Right lobe of liver (tissue), 6 donors: ENCODE results near the gene SLC25A3. TPM values are rescaled to one million over a fixed set of nuclear protein-coding genes. Genes with fewer than 3 reads are reported as not detected.
"Not testable (repeated sequence)": the region's sequence is repeated elsewhere in the genome, so short reads cannot be mapped to it uniquely, and the experiment has no call there.

Experiments used
- ATAC-seq, 4 donors: fragments of 200-7000 bp; cut with Tn5 transposase; one replicate each; pipeline ENCODE4 v1.9.1; 2020; ENCODE audit warnings: mild to moderate bottlenecking in 4 of 4, moderate library complexity in 4 of 4
- DNase-seq, 3 donors: peaks; one replicate each; pipeline ENCODE4 v3.0.0-alpha.2; 2020
- H3K27ac ChIP-seq, 3 donors: fragments of 200-600 bp; one replicate each; pipeline ENCODE4 v1.8.0; 2022
- H3K27me3 ChIP-seq, 2 donors: fragments of 200-600 bp; one replicate each; pipeline ENCODE4 v1.8.0; 2022
- H3K36me3 ChIP-seq, 4 donors: fragments of 200-600 bp; sonication (generic) in 1 of 4; one replicate each; pipeline versions ENCODE4 v1.5.1 to v1.8.0; 2017 to 2022; ENCODE audit warnings: control low read depth in 1 of 4
- H3K4me1 ChIP-seq, 4 donors: fragments of 200-600 bp; sonication (generic) in 1 of 4; one replicate each; pipeline versions ENCODE4 v1.5.1 to v1.8.0; 2017 to 2022; ENCODE audit warnings: control low read depth in 1 of 4
- H3K4me3 ChIP-seq, 3 donors: fragments of 200-600 bp; one replicate each; pipeline ENCODE4 v1.8.0; 2022
- H3K9me3 ChIP-seq, 4 donors: fragments of 200-600 bp; sonication (generic) in 1 of 4; one replicate each; pipeline versions ENCODE4 v1.5.1 to v1.8.0; 2017 to 2022; ENCODE audit warnings: control low read depth in 1 of 4
- POLR2A ChIP-seq: fragments of 450-650 bp; IDR thresholded peaks from one replicate; pipeline ENCODE4 v1.6.1; 2017; ENCODE audit warnings: antibody characterized with exemption, mild to moderate bottlenecking
- WGBS: methylation state at CpG from one replicate; pipeline ENCODE4 v1.1.6; 2018; ENCODE audit warnings: low coverage, low lambda C conversion rate; ENCODE audit not compliant: insufficient coverage; ENCODE audit errors: missing lambda C conversion rate; 5-methylcytosine and 5-hydroxymethylcytosine counted together
- intact Hi-C, 2 donors: fragments of 100-400 bp; cut with DNase I; formaldehyde crosslinking; loops; one replicate each; pipeline versions ENCODE4 v1.11.2 to v1.14.1; 2022
- total RNA-seq, 6 experiments: library from RNA; depleted of rRNA in 2 of 6; stranded (reverse); fragments of >200 nt in 2 of 6; fragmentation: NEBNext Ultra II Directional in 3 of 6; extraction: Animal tissue kit (Norgen Biotek cat#: 25700) in 3 of 6; gene quantifications; one replicate each; pipeline versions ENCODE4 v1.1.0 to v1.2.4, GENCODE V29; 2016 to 2023
- TF ChIP-seq, protein P1 (sequence below), 4 donors: fragments of 200-600 bp in 3 of 4; fragments of 450-650 bp in 1 of 4; IDR thresholded peaks; one replicate each; pipeline versions ENCODE4 v1.5.1 to v1.8.0; 2016 to 2022; ENCODE audit warnings: antibody characterized with exemption in 4 of 4, mild to moderate bottlenecking in 2 of 4
- donor health status: DM: no; HTN: yes; CAD: no.
- donor health status: DM: no; HTN: no; CAD: no.
- donor health status: DM: no; HTN: no; CAD: no.
- donor health status: DM: no; HTN: yes; CAD: no.
- donor health status: DM: no; HTN: yes; CAD: no.

The SLC25A3 gene
- total RNA-seq, 6 experiments from 2014 or later, result 257 to 421 (median 267) TPM

GRCh38 chr12:98574110-98574509 is 19.4 kb upstream of the SLC25A3 start:
- Histone ChIP-seq H3K4me1 (peaks cover 0 to 31% (median 7%) of the 10 kb centered on the region in 4 donors), H3K9me3 (no peaks in the 10 kb centered on the region), H3K36me3 (no peaks in the 10 kb centered on the region), H3K4me3 (no peak overlapping the region), H3K27me3 (no peaks in the 10 kb centered on the region), H3K27ac (peak overlapping the region; percentile 70 to 96 (median 93))
- WGBS, result 28% methylated on average over 1 of the region's 1 CpG
- no peak for TF ChIP-seq POLR2A
- TF ChIP-seq, protein P1, sequence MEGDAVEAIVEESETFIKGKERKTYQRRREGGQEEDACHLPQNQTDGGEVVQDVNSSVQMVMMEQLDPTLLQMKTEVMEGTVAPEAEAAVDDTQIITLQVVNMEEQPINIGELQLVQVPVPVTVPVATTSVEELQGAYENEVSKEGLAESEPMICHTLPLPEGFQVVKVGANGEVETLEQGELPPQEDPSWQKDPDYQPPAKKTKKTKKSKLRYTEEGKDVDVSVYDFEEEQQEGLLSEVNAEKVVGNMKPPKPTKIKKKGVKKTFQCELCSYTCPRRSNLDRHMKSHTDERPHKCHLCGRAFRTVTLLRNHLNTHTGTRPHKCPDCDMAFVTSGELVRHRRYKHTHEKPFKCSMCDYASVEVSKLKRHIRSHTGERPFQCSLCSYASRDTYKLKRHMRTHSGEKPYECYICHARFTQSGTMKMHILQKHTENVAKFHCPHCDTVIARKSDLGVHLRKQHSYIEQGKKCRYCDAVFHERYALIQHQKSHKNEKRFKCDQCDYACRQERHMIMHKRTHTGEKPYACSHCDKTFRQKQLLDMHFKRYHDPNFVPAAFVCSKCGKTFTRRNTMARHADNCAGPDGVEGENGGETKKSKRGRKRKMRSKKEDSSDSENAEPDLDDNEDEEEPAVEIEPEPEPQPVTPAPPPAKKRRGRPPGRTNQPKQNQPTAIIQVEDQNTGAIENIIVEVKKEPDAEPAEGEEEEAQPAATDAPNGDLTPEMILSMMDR (IDR thresholded peaks at IDR 0.05), result no peak
- DNase-seq (peak; percentile 53 to 79 (median 74)), ATAC-seq (peak; percentile 94 to 98 (median 96))
- intact Hi-C loops, result no loop called here

DNA sequence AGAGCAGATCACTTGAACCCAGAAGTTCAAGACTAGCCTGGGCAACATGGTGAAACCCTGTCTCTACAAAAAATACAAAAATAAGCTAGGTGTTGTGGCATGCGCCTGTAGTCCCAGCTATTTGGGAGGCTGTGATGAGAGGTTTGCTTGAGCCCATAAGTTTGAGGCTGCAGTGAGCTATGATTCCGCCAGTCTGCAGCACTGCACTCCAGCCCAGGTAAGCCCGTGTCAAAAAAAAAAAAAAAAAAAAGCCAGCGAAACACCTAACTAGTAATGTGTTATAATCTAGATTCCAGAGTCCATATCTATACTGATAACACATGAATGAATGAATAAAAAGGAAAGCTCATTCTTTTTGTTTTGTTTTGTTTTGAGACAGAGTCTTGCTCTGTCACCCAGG is 18.5 kb upstream of the SLC25A3 start:
- H3K4me3 ChIP-seq, result no peak overlapping the region
- peak overlapping the region; percentile 70 to 96 (median 93) for H3K27ac ChIP-seq
- no peaks in the 10 kb centered on the region for H3K27me3 ChIP-seq
- H3K36me3 ChIP-seq, result no peaks in the 10 kb centered on the region
- no peak for DNase-seq
- TF ChIP-seq, protein P1 (IDR thresholded peaks at IDR 0.05), result no peak
- no peak for TF ChIP-seq POLR2A
- intact Hi-C loops, result no loop called here
- H3K9me3 ChIP-seq, result no peaks in the 10 kb centered on the region
- WGBS, result 71% methylated on average over 4 of the region's 4 CpGs
- peaks cover 0 to 31% (median 7%) of the 10 kb centered on the region in 4 donors for H3K4me1 ChIP-seq
- ATAC-seq, result peak in 2 of 4 donors; percentile 2 to 3

- H3K9me3 ChIP-seq, H3K27me3 ChIP-seq, H3K36me3 ChIP-seq, ATAC-seq, H3K27ac ChIP-seq, H3K4me3 ChIP-seq, DNase-seq, intact Hi-C loops: not testable (repeated sequence)
- 88% methylated on average over 1 of the region's 2 CpGs for WGBS
- peaks cover 0 to 31% (median 7%) of the 10 kb centered on the region in 4 donors for H3K4me1 ChIP-seq
These were observed 16.7 kb upstream of the SLC25A3 start for GRCh38 chr12:98576795-98577194.

DNA sequence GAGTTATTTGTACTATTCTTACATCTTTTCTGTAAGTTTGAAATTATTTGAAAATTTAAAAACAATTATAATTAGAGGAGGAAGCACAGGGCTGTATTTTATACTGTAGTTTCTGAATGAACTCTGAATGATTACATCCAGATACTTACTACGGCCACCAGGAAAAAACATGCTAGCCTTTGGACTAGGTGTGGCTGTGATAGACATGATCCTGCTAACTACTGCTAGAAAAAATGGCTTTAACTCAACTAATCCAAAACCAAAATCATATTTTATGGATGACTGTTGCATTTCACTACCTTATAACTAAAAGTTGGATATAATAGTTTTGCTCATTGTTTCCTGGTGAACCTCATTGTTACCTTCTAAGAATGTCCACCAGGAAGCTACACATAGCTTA is 15.1 kb upstream of the SLC25A3 start:
- Histone ChIP-seq H3K36me3 (no peaks in the 10 kb centered on the region), H3K9me3 (no peaks in the 10 kb centered on the region), H3K4me3 (no peak overlapping the region), H3K27ac (no peak overlapping the region), H3K4me1 (peaks cover 0 to 28% (median 6%) of the 10 kb centered on the region in 4 donors), H3K27me3 (no peaks in the 10 kb centered on the region)
- 29% methylated on average over 1 of the region's 1 CpG for WGBS
- intact Hi-C loops, result no loop called here
- ATAC-seq (peak in 1 of 4 donors; percentile 30), DNase-seq (no peak)
- TF ChIP-seq, protein P1 (IDR thresholded peaks at IDR 0.05), result no peak
- no peak for TF ChIP-seq POLR2A

GRCh38 chr12:98578821-98579220 is 14.7 kb upstream of the SLC25A3 start:
- H3K27ac ChIP-seq, result no peak overlapping the region
- H3K4me1 ChIP-seq, result peaks cover 0 to 24% (median 4%) of the 10 kb centered on the region in 4 donors
- no peaks in the 10 kb centered on the region for H3K27me3 ChIP-seq
- ATAC-seq (peak in 1 of 4 donors; percentile 42), DNase-seq (no peak)
- intact Hi-C loops, result no loop called here
- TF ChIP-seq, protein P1 (IDR thresholded peaks at IDR 0.05), result no peak
- no peak for TF ChIP-seq POLR2A
- H3K9me3 ChIP-seq, result no peaks in the 10 kb centered on the region
- no peaks in the 10 kb centered on the region for H3K36me3 ChIP-seq
- 78% methylated on average over 2 of the region's 2 CpGs for WGBS
- no peak overlapping the region for H3K4me3 ChIP-seq
